Heart right ventricle (tissue), 16 donors: ENCODE measurements around the gene LENEP. TPM values are rescaled to one million over a fixed set of nuclear protein-coding genes. Genes with fewer than 3 reads are reported as not detected.

ENCODE experiments used
- ATAC-seq, 8 donors: fragments of 200-7000 bp; cut with Tn5 transposase; one replicate each; pipeline ENCODE4 v1.9.1; 2020; ENCODE audit warnings: mild to moderate bottlenecking in 8 of 8, moderate library complexity in 8 of 8, moderate number of reproducible peaks in 1 of 8
- DNase-seq, 2 donors: peaks; one replicate each; pipeline ENCODE4 v3.0.0-alpha.2; 2020
- H3K27ac ChIP-seq, 10 donors: fragments of 200-600 bp; sonication (generic) in 2 of 10; one replicate each; pipeline versions ENCODE4 v1.5.0 to v1.8.0; 2020 to 2022; ENCODE audit warnings: mild to moderate bottlenecking in 3 of 10
- H3K27me3 ChIP-seq, 7 donors: fragments of 200-600 bp; one replicate each; pipeline ENCODE4 v1.8.0; 2021 to 2022; ENCODE audit warnings: mild to moderate bottlenecking in 2 of 7
- H3K36me3 ChIP-seq, 9 donors: fragments of 200-600 bp; sonication (generic) in 1 of 9; one replicate each; pipeline versions ENCODE4 v1.5.0 to v1.8.0; 2020 to 2022; ENCODE audit warnings: mild to moderate bottlenecking in 2 of 9
- H3K4me1 ChIP-seq, 9 donors: fragments of 200-600 bp; sonication (generic) in 1 of 9; one replicate each; pipeline versions ENCODE4 v1.5.0 to v1.8.0; 2020 to 2022; ENCODE audit warnings: mild to moderate bottlenecking in 4 of 9
- H3K4me3 ChIP-seq, 10 donors: fragments of 200-600 bp; sonication (generic) in 2 of 10; one replicate each; pipeline versions ENCODE4 v1.5.0 to v1.8.0; 2020 to 2022; ENCODE audit warnings: mild to moderate bottlenecking in 7 of 10, moderate library complexity in 2 of 10
- H3K9me3 ChIP-seq, 11 donors: fragments of 200-600 bp in 10 of 11; sonication (generic) in 2 of 11; one replicate each; pipeline versions ENCODE4 v1.5.0 to v1.8.0; 2013 to 2022; ENCODE audit warnings: mild to moderate bottlenecking in 2 of 11, control low read depth in 1 of 11, moderate library complexity in 1 of 11
- CTCF ChIP-seq, 9 donors: fragments of 200-600 bp; sonication (generic) in 2 of 9; IDR thresholded peaks; one replicate each; pipeline versions ENCODE4 v1.5.0 to v1.8.0; 2021 to 2022; ENCODE audit warnings: antibody characterized with exemption in 9 of 9, mild to moderate bottlenecking in 5 of 9, moderate library complexity in 1 of 9
- WGBS, 2 donors: extraction: QIAGEN DNeasy Blood & Tissue Kit; methylation state at CpG; one replicate each; pipeline ENCODE4 v1.1.7; 2013; ENCODE audit warnings: inconsistent platforms in 1 of 2; 5-methylcytosine and 5-hydroxymethylcytosine counted together
- intact Hi-C, 10 donors: fragments of 100-400 bp; cut with DNase I; formaldehyde crosslinking; loops; one replicate each; pipeline versions ENCODE4 v1.11.1 to v1.14.2; 2022
- polyA plus RNA-seq, 2 donors: library from polyadenylated mRNA; stranded (reverse); fragments of 200-250 nt; gene quantifications; one replicate each; pipeline ENCODE4 v1.2.3, GENCODE V29; 2013
- total RNA-seq, 10 donors: library from RNA; stranded (reverse); fragmentation: NEBNext Ultra II Directional in 3 of 10; extraction: Animal tissue kit (Norgen Biotek cat#: 25700) in 3 of 10; gene quantifications; one replicate each; pipeline versions ENCODE4 v1.2.1 to v1.2.4, GENCODE V29; 2021 to 2023
- donor health status: Arrhythmogenic right ventricular cardiomyopathy.
- donor health status: ischemic (EF 13 %, LVEDD 7.1; RV severe dilation, severe dysfunction).
- donor health status: healthy with polysubstance abuse.
- donor health status: DM: no; HTN: yes; CAD: no.
- donor health status: DM: no; HTN: no; CAD: no.
- donor health status: ischemic (EF 25% LVEDD 6.9; RV normal size, moderate dysfunction).
- donor health status: ischemic (EF 25% LVEDD 5.7; RV mildly dilated, moderate dysfunction).
- donor health status: healthy.
- donor health status: DM: yes; HTN: yes; CAD: no.
- donor health status: Ischemic cardiomyopathy.
- donor health status: ischemic (EF 35%, LVEDD 5.7; RV mildly dilated, moderate dysfunction).
- donor health status: nonischemic (EF 11% LVEDD 7.7; RV severe dilation, severe dysfunction).
- donor health status: DM: yes; HTN: yes; CAD: no.
- donor health status: PGD.
- donor health status: ischemic (EF 29% LVEDD 5.4; RV normal size, mild dysfunction).
- donor health status: nonischemic (EF 23%, LVEDD 6.1; RV moderate dilation, normal function).

LENEP gene
- total and polyA plus RNA-seq, 12 donors: not detected

DNA sequence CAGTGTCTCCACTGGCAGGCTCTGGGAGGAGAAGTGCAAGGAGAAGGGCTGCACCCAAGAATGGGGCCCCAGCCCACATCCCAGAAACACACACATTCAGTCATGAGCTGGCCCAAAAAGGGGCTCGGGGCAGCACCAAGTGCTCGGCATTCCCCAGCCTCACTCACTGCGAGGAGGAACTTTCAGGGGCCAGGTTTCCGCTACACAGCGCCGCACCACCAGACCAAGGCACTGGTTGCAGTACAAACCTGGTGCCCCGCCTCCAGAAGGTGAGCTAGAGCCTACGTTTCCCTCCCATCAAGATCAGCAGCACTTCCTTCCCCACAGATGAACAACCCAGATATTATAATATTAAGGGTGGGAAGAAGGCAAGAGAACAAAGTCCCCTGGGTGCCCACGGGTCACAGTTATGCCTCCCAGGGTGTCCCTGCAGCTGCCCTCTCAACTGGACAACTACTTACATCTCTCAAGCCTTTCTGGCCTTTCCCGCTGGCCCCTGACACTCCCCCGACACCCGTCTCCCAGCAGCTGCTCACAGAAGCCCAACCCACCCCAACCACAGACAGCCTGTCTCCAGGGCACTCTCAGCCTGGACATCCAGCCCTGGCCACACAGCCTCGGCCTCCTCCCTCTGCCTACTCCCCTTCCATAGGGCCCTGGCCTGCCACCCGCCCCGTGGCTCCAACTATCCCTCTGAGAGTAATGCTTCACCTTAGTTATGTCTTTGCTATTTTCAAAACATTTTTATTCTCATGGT, 41.3 kb upstream of the LENEP start:
- ATAC-seq: no peak
- H3K27ac ChIP-seq: peak overlapping the region in 1 of 10 donors; percentile 61

GRCh38 chr1:154952664-154953063, 40.7 kb upstream of the LENEP start:
- 75 to 80% methylated on average over 6 of the region's 6 CpGs for WGBS, 2 donors
- intact Hi-C loops: loop anchor here in 1 of 10 donors (10.0 kb wide), 1 partner anchor 62 kb away; no protein-coding TSS in a partner anchor
- no peak for TF ChIP-seq CTCF (IDR thresholded peaks at IDR 0.05)
- no peak for ATAC-seq
- no peaks in the 10 kb centered on the region for H3K27me3 ChIP-seq
- DNase-seq: no peak
- H3K4me3 ChIP-seq: no peak overlapping the region
- H3K4me1 ChIP-seq: peaks cover 15 to 53% (median 48%) of the 10 kb centered on the region in 9 donors
- no peaks in the 10 kb centered on the region for H3K9me3 ChIP-seq
- peak overlapping the region in 1 of 10 donors; percentile 61 for H3K27ac ChIP-seq
- peaks cover 0 to 37% (median 5%) of the 10 kb centered on the region in 9 donors for H3K36me3 ChIP-seq

More for the DNA sequence above, 41.3 kb upstream of the LENEP start:
- DNase-seq: no peak
- H3K27me3 ChIP-seq: no peaks in the 10 kb centered on the region
- H3K4me1 ChIP-seq: peaks cover 15 to 48% (median 43%) of the 10 kb centered on the region in 9 donors
- 78 to 80% methylated on average over 15 of the region's 15 CpGs for WGBS, 2 donors
- H3K36me3 ChIP-seq: peaks cover 0 to 42% (median 5%) of the 10 kb centered on the region in 9 donors
- intact Hi-C loops: loop anchor here in 1 of 10 donors (10.0 kb wide), 1 partner anchor 63 kb away; no protein-coding TSS in a partner anchor
- H3K9me3 ChIP-seq: no peaks in the 10 kb centered on the region
- peak overlapping the region in 1 of 10 donors; percentile 15 for H3K4me3 ChIP-seq
- no peak for TF ChIP-seq CTCF (IDR thresholded peaks at IDR 0.05)

DNA sequence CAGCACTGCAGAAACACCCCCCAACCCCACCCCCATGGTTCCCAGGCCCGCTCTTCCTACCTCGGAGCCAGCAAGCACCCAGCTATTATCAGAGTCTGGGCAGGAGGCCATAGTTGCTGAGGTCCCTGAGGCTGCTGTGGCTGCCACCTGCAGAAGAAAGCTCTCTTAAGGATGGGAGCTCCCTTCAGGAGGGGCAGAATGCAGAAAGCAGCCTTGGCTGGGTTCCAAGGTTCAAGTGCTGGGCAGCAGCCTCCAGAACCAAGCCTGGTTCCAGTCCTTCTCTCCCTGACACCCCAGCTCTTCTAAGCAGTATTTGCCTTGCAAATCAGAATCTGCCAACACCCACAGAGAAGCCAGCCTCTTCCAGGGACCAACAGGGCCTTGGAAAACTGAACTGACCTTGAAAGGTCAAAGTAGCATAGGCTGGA, 39.8 kb upstream of the LENEP start:
- DNase-seq (no peak), ATAC-seq (no peak)
- no peak for TF ChIP-seq CTCF (IDR thresholded peaks at IDR 0.05)
- Histone ChIP-seq H3K9me3 (no peaks in the 10 kb centered on the region), H3K27ac (peak overlapping the region in 1 of 10 donors; percentile 77), H3K36me3 (peaks cover 0 to 35% (median 5%) of the 10 kb centered on the region in 9 donors), H3K4me3 (peak overlapping the region in 1 of 10 donors; percentile 60), H3K4me1 (peaks cover 15 to 53% (median 48%) of the 10 kb centered on the region in 9 donors), H3K27me3 (no peaks in the 10 kb centered on the region)
- intact Hi-C loops: loop anchor here in 1 of 10 donors (10.0 kb wide), 1 partner anchor 61 kb away; no protein-coding TSS in a partner anchor
- 49 to 52% methylated on average over 2 of the region's 2 CpGs for WGBS, 2 donors

DNA sequence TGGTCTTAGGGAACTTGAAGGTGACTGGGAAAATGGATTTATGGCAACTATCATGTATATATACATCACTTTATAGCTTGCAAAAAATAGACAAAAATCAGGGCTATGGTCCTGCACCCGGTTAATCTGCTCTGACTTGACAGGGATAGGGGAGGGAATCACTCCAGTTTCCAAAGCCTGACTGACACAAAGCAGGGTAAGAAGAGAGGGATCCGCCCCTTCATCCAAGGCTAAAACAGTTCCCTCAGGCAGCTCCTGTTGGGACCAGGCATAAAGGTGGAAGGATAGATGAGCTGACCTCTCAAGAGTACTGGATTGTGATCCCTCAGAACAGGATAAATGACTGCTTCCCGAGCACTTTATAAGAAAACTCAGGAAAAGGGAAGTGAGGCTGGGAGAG, 38.8 kb upstream of the LENEP start:
- H3K4me1 ChIP-seq: peaks cover 15 to 57% (median 48%) of the 10 kb centered on the region in 9 donors
- H3K27ac ChIP-seq: peak overlapping the region in 1 of 10 donors; percentile 77
- TF ChIP-seq CTCF (IDR thresholded peaks at IDR 0.05): no peak
- H3K36me3 ChIP-seq: peaks cover 0 to 41% (median 14%) of the 10 kb centered on the region in 9 donors
- no peaks in the 10 kb centered on the region for H3K27me3 ChIP-seq
- no peak for DNase-seq
- intact Hi-C loops: loop anchor here in 1 of 10 donors (10.0 kb wide), 1 partner anchor 60 kb away; no protein-coding TSS in a partner anchor
- 67 to 73% methylated on average over 3 of the region's 3 CpGs for WGBS, 2 donors
- peak overlapping the region in 5 of 10 donors; percentile 60 to 74 (median 68) for H3K4me3 ChIP-seq
- H3K9me3 ChIP-seq: no peaks in the 10 kb centered on the region
- no peak for ATAC-seq
